DMS53 (cell line): Measurements from ENCODE around the gene DTYMK.
"Not testable (repeated sequence)": the region's sequence is repeated elsewhere in the genome, so short reads cannot be mapped to it uniquely, and the experiment has no call there.

Source experiments
- DNase-seq: peaks from one replicate; lab custom pipeline; 2025; lab: John Stamatoyannopoulos, UW

DTYMK gene

DNA sequence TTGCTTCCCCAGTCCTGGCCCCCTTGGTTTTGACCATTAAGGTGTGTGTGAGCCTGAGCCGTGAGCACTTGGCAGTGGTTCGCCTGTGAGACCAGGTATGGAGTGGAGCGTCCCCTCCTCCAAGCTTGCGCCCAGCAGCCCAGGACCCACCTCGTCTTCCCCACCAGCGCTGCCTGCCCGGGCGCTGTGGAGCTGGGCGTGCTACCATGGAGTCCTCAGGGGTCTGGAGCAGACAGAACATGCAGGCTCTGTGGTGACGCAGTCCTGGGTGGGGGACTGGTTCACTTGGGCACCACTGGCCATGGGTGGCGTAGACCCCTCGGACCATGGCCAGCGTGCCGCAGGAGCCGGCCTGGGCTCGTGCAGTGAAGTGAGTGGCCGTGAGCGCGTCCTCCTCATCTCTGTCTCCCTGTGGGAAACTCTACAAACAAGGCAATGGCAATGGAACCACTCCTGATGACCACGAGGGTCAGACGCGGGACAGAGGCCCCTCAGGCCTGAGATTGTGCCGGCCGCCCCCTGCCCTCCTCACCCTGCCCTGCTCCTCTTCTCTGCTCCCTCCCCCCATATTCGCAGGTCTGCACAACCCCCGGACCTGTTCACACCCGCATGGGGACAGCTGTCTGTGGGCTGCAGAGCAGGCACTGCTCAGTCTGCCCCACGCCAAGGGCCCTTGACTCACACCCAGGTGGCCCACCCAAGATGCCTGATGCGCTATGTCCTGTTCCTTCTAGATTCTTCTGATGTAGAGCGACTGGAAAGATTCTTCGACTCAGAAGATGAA lies 15.0 kb downstream of the DTYMK start:
- DNase-seq, result no peak

- no peak for DNase-seq
These were observed 16.1 kb downstream of the DTYMK start for GRCh38 chr2:241670333-241671110.

- DNase-seq, result no peak
These were observed 17.8 kb downstream of the DTYMK start for GRCh38 chr2:241668839-241669238.

- no peak for DNase-seq
These were observed 18.3 kb downstream of the DTYMK start for GRCh38 chr2:241668354-241668753.

DNA sequence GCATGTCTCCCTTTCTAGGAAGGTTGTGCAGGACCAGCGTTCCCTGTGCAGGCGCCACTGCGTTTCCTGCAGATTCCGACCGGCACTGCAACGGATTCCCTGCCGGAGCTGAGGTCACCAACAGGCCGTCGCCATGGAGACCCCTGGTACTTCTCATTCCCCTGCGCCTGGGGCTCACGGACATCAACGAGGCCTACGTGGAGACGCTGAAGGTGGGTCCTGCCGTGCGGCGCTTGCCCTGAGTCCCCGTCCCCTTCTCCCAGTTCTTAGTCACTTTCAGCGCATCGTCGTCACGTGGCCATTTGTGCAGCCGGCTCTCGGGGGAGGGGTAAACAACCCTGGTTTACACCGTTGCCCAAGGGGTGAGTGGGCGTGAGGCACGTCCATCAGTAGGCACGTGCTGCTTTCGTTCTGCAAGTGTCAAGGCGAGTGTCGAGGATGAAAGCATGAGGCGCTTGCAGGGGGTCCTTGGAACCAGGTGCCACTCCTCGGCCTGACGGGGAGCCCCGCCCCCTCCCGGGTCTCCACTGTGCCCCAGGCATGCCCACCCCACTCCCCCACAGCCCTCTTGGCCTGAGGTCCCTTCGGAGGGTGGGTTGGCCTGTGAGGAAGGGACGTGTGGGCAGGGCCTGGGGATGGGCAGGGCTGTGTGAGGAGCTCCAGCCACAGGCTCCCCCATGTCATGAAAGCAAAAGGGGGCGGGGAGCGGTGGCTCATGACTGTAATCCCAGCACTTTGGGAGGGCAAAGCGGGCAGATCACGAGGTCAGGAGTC lies 19.8 kb downstream of the DTYMK start:
- DNase-seq, result no peak

DNA sequence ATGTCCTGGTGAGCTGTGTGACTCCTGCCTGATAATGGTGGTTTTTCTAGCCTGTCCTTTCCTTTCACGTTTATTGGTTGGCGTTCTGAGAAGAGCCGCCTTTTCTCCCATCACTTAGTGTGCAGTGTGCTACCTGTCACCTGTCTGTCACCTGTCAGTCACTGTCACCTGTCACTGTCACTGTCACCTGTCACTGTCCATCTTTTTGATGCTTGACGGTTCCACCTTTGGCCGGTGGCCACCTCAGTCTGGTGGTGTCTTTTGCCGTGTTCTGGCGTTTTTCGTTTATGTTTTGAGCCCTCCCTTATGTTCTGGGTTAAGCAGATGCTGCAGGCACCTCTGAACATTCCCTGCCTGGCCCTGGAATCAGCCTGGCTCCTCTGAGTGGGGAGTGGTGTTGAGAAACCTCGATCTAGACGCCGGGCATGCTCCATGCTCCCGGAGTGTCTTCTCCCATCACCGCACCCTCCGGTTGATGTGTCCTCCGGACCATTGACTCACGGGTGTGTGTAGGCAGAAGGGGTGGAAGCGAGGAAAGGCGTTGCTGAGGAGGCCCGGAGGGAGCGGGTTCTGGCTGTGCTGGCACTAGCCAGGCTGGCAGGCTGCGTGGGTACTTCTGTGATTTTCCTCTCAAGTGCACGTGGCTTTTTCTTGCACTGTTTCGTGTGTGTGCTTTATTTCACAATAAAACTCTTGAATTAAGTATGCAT lies 20.7 kb downstream of the DTYMK start:
- no peak for DNase-seq

DNA sequence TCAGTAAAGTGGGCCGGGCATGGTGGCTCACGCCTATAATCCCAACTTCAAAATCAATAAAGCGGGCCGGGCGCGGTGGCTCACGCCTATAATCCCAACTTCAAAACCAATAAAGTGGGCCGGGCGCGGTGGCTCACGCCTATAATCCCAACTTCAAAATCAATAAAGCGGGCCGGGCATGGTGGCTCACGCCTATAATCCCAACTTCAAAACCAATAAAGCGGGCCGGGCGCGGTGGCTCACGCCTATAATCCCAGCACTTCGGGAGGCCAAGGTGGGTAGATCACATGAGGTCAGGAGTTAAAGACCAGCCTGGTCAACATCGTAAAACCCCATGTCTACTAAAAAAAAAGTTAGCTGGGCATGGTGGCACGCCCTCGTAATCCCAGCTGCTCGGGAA lies 23.9 kb downstream of the DTYMK start:
- not testable (repeated sequence) for DNase-seq

DNA sequence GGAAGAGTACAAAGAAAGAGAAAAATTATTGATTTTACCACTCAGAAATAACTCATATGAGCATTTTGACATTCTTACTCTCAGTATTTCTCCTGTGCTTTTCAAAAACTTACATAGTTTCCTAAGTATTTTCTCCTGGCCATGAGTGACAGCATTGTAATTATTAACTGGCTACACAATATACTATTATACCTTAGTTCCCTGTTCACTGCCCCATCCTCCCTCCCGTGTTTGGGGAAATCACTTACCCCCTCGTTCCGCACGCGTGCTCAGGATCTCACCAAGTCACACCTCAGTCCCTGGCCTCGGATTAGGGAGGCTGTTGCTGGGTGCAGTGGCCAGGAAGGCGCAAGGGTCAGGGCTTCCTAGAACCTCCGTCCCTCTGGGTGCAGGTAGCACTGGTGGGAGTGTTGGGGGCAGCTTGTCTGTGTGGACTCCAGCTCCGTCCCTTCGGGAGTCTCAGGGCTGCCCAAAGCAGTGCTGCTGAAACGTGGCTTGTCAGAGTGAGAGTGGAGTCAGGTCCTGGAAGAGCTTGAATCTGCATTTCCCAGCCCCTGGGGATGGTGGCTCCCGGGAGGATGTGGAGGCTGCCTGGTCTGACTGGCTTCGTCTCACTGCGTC lies 25.9 kb downstream of the DTYMK start:
- DNase-seq, result no peak

- peak; percentile 73 for DNase-seq
These were observed 27.4 kb downstream of the DTYMK start for GRCh38 chr2:241659150-241659739.

- DNase-seq, result no peak
These were observed 28.3 kb downstream of the DTYMK start for GRCh38 chr2:241658296-241658695.

DNA sequence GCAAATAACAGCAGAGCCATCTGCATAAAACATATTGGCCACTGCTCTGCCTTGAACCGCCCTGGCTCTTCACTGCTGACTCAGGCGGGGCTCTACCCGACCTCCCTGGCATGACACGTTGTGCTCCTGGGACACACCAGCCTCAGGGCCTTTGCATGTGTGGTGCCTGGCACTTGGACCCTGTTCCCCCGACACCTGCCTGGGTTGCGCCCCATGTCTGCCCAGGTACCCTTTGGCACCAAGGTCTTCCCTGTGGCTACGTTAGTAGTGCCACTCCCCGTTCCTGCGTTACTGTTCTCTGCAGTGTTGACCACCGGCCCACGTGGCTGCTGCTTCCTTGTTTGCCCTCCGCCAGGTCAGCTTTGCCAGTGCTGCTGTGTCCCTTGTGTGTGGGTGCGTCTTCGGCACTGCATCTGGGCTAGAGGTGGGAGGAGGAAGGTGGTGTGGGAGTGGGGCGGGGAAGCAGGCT lies 28.8 kb downstream of the DTYMK start:
- DNase-seq, result no peak

DNA sequence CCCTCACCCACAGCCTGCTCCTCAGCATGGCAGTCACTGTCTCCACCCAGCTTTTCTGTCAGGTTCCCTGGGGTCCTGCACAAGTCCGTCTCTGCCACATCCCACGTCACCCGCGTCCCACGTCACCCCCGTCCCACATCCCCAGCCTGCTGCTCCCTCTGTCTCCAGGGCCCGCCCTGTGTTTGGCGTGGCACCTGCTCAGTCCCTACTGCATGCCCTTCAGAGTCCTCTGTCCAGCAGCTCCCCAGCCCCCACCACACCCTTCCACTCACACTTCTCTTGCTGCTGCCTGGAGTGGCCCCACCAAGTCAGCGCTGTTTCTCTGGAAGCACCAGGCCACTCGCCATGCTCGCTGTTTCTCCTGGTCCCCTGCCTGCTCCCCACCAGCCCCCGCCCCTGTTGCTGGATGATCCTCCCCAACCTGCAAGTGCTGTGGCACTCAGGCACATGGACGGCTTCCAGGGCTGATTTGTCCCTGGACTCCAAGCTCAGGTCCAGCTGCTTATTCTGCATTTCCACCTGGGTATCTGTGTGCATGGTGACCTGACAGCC lies 30.3 kb downstream of the DTYMK start:
- no peak for DNase-seq

- no peak for DNase-seq
These were observed 31.0 kb downstream of the DTYMK start for GRCh38 chr2:241655516-241656189.

DNA sequence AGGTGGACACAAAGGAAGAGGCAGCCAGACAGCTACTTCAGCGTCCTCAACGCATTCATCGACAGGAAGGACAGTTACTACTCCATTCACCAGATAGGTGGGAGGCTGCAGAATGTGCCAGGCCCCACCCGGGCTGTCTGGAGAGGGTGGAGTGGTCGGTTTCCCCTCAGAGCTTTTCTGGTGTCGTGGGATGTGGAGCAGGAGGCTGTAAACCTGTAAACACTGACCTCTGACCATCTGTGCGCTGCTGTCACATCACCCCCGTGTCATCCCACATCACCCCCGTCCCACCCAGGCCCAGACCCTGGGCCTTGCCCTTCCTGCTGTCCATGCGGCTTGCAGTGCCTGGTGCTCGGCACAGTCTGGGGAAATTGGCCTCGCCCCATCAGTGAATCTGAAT lies 32.1 kb downstream of the DTYMK start:
- no peak for DNase-seq

DNA sequence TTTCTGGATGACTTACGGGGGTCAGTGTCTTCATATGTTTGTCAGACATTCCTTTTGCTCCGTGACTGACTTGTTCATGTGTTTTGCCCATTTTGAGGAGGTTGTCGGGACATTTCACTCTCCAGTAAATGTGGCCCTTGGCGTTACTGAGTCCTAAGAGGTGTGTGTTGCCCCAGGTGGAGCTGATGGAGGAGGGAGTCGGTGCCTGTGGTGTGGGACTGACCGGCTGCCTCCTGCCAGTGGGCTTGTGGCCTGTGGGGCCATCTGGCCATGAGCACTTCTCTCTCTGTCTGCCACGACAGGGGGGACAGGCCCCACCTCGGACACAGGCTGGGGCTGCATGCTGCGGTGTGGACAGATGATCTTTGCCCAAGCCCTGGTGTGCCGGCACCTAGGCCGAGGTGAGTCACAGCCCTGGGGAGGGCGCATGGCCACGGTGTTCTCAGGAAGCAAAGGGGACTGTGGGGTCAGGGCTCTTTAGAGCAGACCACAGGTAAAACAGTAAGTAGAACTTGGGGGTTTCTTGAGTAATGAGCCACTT lies 33.3 kb downstream of the DTYMK start:
- no peak for DNase-seq

- DNase-seq, result no peak
These were observed 33.9 kb downstream of the DTYMK start for GRCh38 chr2:241652722-241653121.

GRCh38 chr2:241652142-241652541 lies 34.5 kb downstream of the DTYMK start:
- no peak for DNase-seq

GRCh38 chr2:241649927-241650326 lies 36.7 kb downstream of the DTYMK start:
- DNase-seq, result no peak

DNA sequence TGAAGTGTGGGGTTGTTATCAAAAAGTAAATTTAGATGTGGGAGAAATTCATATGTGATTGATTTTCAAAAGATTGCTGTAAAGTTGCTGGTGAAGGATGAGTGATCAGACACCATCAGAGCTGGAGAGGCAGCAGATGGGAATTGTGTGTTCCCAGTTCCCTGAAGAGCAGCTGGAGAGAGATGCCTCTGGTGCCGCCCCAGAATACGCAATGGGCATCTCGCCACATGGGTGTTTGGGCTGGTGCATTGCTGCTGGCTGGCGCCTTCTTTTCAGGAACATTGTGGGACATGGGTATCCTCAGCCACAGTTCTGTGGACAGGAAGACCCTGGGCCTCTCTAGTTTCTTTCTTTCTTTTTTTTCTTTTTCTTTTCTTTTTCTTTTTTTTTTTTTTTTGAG lies 37.2 kb downstream of the DTYMK start:
- no peak for DNase-seq

DNA sequence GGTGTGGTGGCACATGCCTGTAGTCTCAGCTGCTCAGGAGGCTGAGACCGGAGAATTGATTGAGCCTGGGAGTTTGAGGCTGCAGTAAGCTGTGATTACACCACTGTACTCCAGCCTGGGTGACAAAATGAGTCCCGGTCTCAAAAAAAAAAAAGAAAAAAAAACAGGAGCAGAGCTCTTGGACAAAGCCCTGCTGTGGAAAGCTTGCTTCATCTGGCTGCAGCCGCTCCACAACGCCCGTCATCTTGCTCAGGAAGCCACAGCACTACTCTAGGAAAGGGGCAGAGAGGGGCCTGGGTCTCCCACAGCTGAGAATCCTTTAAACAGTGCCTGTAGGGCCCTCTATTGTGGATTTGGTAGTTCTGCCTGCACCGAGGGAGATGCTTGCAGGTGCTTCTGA lies 38.2 kb downstream of the DTYMK start:
- DNase-seq, result no peak
